ENCODE measurements around the gene NBAS.

- TF ChIP-seq CTCF (IDR thresholded peaks at IDR 0.05; ENCODE audit: extremely low read depth in 1 of 2, insufficient read depth in 1 of 2, low read depth in 1 of 2, low read length in 2 of 2), result no peak
- TF ChIP-seq POLR2A (IDR thresholded peaks at IDR 0.05; ENCODE audit: low read depth, low read length), result no peak
Observed at GRCh38 chr2:15357922-15358321, 203.2 kb downstream of the NBAS start.

Measured in endothelial cell of umbilical vein (primary cell).